GM12872 (cell line): ENCODE measurements around the gene HAUS8.

ENCODE experiments used
- CTCF ChIP-seq: IDR thresholded peaks from 3 replicates; pipeline ENCODE4 v1.5.1; 2011; ENCODE audit warnings: low read depth, mild to moderate bottlenecking, low read length, moderate library complexity; ENCODE audit not compliant: insufficient read depth

HAUS8 gene

DNA sequence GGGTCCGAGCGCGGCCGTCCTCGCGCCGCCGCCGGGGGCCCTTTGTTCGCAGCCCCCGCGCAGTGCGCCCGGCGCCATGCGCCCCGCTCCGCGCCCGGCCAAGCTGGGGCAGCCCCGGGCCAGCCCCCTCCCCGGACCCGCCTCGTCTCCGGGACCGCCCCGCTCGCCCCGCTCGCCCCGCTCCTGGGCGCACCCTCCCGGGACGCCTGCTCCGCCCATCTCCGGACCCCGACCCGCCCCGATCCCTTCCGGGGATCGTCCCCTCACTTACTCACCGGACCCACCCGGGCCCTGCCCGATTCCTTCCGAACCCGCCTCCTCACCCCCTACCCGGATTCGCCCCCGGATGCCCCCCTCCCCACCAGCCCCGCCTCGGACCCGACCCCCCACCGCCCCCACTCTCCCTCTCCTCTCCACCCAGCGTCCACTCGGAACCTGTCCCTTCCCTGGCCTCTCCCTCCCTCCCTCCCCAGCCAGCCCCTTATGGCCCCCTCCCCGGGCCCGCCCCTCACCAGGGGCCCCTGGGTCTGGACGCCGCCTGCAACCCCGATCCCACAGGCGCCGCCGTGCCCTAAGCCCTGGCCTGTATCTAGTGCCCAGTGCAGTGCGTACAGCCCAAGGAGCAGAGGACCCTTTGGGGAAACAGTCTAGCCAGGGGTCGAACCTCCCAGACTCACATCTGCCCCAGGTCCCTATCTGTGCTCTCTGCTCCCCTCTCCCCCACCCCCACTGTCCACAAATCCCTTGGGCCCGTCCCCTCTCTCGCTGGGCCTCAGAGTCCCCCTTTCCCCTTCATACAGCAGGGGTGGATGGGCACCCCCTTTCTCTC is 48.3 kb downstream of the HAUS8 start, which contains the start of gene CPAMD8:
TSS of gene CPAMD8 (minus strand) at position 105 of the 829 bp plus-strand sequence. CDS start 168 bp downstream, outside the sequence.
- TF ChIP-seq CTCF: no peak

DNA sequence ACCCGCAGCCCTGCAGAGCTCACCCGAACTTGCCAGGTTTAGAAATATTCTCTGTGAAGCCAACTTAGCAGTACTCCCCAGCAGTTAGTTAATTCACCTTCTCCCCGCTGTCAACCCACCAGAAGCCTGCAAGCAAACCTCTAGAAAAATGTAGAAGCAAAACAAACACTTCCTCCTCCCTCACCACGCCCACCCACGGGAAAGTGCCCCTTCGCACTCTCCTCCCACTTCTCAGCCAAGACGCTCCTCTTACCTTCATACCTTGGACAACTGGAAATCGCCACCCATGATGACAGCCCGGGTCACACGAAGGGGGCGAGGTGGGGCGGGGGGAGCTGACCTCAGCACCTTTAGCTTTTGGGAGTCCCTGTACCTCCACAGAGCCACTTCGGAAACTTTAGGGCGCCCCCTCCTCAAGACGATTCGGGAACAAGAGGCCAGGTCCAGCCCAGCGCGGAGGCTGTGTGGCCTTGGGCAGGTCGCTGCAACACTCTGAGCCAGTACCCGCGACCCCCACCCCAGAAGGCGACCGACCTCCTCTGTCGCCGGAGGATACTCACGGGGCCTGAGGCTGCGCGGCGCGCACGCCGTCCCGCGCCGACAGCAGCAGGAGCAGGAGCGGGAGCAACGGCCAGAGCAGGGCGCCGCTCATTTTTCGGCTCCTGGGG is 49.1 kb downstream of the HAUS8 start:
- TF ChIP-seq CTCF: no peak

DNA sequence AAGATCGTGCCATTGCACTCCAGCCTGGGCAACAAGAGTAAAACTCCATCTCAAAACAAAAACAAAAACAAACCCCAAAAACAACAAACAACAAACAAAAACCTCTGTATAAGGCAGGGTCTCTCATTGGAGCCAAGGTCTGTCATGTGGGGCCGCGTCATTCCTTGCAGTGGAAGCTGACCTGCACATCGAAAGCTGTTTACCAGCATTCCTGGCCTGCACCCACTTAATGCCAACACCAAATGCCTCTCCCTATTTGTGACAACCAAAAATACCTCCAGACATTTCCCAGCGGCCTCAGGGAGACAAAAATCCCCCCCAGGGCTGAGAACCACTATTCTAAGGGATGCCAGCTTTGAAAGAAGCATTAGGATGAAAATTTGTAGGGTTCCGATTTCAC is 49.9 kb downstream of the HAUS8 start:
- TF ChIP-seq CTCF: no peak

DNA sequence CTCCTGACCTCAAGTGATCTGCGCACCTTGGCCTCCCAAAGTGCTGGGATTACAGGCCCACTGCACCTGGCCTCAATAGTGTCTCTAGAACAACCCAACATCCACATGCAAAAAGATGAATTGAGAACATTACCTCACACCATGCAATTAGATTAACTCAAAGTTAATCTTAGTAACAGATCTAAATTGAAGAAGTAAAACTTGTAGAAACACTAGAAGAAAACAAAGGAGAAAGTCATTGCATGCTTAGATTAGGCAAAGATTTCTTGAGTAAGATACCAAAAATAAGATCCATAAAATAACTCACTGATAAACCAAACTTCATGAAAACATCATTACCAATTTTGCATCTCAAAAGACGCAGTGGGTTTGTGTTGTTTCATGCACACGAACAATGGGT is 51.4 kb downstream of the HAUS8 start:
- TF ChIP-seq CTCF: no peak

DNA sequence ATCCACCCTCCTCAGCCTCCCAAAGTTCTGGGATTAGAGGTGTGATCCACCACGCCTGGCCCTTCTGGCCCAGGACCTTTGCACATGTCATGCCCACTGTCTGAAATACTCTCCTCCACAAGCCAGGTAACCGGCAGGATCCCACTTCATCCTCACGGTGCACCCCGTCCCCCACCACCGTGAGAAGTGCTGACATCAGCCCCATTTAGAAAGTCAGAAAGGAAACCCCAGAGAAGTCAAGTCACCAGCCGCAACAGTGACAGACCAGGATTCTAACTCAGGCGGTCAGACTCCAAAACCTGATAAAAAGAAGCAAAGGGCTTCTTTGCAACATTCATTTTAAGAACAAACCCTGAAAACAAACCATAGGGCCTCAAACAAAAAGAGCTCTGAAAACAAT is 52.5 kb downstream of the HAUS8 start:
- TF ChIP-seq CTCF: no peak

- TF ChIP-seq CTCF: no peak
These were observed 53.3 kb downstream of the HAUS8 start for GRCh38 chr19:17021793-17022590.

- no peak for TF ChIP-seq CTCF
These were observed 53.9 kb downstream of the HAUS8 start for GRCh38 chr19:17021328-17021727.
